Measurements from ENCODE around the gene YEATS2. TPM values are rescaled to one million over a fixed set of nuclear protein-coding genes. Genes with fewer than 3 reads are reported as not detected.

YEATS2 gene
- total RNA-seq, 6 experiments from 2014 or later: 19.0 to 24.6 (median 20.7) TPM

GRCh38 chr3:183692436-183692835 lies 5.2 kb upstream of the YEATS2 start:
- peaks cover 13% of the 10 kb centered on the region for H3K4me1 Mint-ChIP-seq (ENCODE audit: low read depth)

GRCh38 chr3:183695569-183696364 lies 1.8 kb upstream of the YEATS2 start:
- no peak overlapping the region for H3K4me3 Mint-ChIP-seq

More at GRCh38 chr3:183692436-183692835, 5.2 kb upstream of the YEATS2 start:
- DNase-seq: no peak
- Mint-ChIP-seq H3K4me3 (no peak overlapping the region), H3K36me3 (ENCODE audit: low read depth) (no peaks in the 10 kb centered on the region), H3K27me3 (ENCODE audit: insufficient read depth) (no peaks in the 10 kb centered on the region), H3K9me3 (no peaks in the 10 kb centered on the region), H3K27ac (no peak overlapping the region)
- TF ChIP-seq, protein P1, sequence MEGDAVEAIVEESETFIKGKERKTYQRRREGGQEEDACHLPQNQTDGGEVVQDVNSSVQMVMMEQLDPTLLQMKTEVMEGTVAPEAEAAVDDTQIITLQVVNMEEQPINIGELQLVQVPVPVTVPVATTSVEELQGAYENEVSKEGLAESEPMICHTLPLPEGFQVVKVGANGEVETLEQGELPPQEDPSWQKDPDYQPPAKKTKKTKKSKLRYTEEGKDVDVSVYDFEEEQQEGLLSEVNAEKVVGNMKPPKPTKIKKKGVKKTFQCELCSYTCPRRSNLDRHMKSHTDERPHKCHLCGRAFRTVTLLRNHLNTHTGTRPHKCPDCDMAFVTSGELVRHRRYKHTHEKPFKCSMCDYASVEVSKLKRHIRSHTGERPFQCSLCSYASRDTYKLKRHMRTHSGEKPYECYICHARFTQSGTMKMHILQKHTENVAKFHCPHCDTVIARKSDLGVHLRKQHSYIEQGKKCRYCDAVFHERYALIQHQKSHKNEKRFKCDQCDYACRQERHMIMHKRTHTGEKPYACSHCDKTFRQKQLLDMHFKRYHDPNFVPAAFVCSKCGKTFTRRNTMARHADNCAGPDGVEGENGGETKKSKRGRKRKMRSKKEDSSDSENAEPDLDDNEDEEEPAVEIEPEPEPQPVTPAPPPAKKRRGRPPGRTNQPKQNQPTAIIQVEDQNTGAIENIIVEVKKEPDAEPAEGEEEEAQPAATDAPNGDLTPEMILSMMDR (IDR thresholded peaks at IDR 0.05): no peak

DNA sequence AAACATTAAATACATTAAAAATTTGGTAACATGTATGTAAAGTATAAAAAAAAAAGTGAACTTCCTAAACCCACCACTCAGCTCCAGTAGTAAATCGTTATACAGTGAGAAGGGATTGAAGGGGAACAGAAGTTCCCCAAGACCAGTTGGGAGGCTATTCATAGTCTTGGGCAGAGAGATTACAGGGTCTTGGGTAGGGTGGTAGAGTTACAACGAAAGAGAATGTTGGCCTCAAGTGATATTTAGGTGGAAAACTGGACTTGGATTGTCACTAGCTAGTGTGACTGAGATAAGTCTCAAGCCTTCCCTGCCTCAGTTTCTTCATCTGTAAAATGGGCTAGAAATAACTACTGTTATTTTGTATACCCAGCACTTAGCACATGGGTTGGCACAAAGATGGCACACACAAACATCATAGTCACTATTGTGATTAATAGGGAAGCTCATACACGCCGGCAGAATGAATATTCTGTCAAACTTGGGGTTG lies 431 bp upstream of the YEATS2 start:
- Mint-ChIP-seq H3K27ac (peak overlapping the region; percentile 67), H3K4me3 (peak overlapping the region; percentile 84), H3K4me1 (ENCODE audit: low read depth) (peaks cover 42% of the 10 kb centered on the region), H3K36me3 (ENCODE audit: low read depth) (peaks cover 7% of the 10 kb centered on the region), H3K9me3 (no peaks in the 10 kb centered on the region), H3K27me3 (ENCODE audit: insufficient read depth) (no peaks in the 10 kb centered on the region; the same call in 1 of the 2 replicates)
- TF ChIP-seq, protein P1 (IDR thresholded peaks at IDR 0.05): peak; percentile 33; the same call in 1 of the 2 replicates
- DNase-seq: no peak

More at GRCh38 chr3:183695569-183696364, 1.8 kb upstream of the YEATS2 start:
- peaks cover 34% of the 10 kb centered on the region for H3K4me1 Mint-ChIP-seq (ENCODE audit: low read depth)
- no peaks in the 10 kb centered on the region for H3K27me3 Mint-ChIP-seq (ENCODE audit: insufficient read depth)
- H3K9me3 Mint-ChIP-seq: no peaks in the 10 kb centered on the region
- TF ChIP-seq, protein P1 (IDR thresholded peaks at IDR 0.05): no peak
- H3K36me3 Mint-ChIP-seq (ENCODE audit: low read depth): no peaks in the 10 kb centered on the region
- no peak for DNase-seq
- H3K27ac Mint-ChIP-seq: no peak overlapping the region

GRCh38 chr3:183698318-183698751 lies 738 bp downstream of the YEATS2 start:
- no peaks in the 10 kb centered on the region; the same call in 1 of the 2 replicates for H3K27me3 Mint-ChIP-seq (ENCODE audit: insufficient read depth)
- H3K4me1 Mint-ChIP-seq (ENCODE audit: low read depth): peaks cover 49% of the 10 kb centered on the region

GRCh38 chr3:183698756-183699155 lies 1.2 kb downstream of the YEATS2 start:
- no peaks in the 10 kb centered on the region; the same call in 1 of the 2 replicates for H3K27me3 Mint-ChIP-seq (ENCODE audit: insufficient read depth)

More at GRCh38 chr3:183698318-183698751, 738 bp downstream of the YEATS2 start:
- Mint-ChIP-seq H3K27ac (peak overlapping the region; percentile 66), H3K9me3 (no peaks in the 10 kb centered on the region), H3K4me3 (peak overlapping the region; percentile 89), H3K36me3 (ENCODE audit: low read depth) (peaks cover 7% of the 10 kb centered on the region)
- peak; percentile 46 for DNase-seq
- TF ChIP-seq, protein P1 (IDR thresholded peaks at IDR 0.05): no peak

More at GRCh38 chr3:183698756-183699155, 1.2 kb downstream of the YEATS2 start:
- Mint-ChIP-seq H3K4me3 (peak overlapping the region; percentile 89), H3K27ac (peak overlapping the region; percentile 66), H3K36me3 (ENCODE audit: low read depth) (peaks cover 7% of the 10 kb centered on the region), H3K9me3 (no peaks in the 10 kb centered on the region), H3K4me1 (ENCODE audit: low read depth) (peaks cover 52% of the 10 kb centered on the region)
- TF ChIP-seq, protein P1 (IDR thresholded peaks at IDR 0.05): no peak
- peak; percentile 8 for DNase-seq

All from HFFc6 (cell line).